ENCODE measurements around the gene ADARB2.

ADARB2 gene

GRCh38 chr10:1684991-1685390 is 52.3 kb downstream of the ADARB2 start:
- DNase-seq = no peak

GRCh38 chr10:1683649-1684048 is 53.7 kb downstream of the ADARB2 start:
- no peak for DNase-seq

GRCh38 chr10:1679821-1680650 is 57.3 kb downstream of the ADARB2 start:
- DNase-seq = no peak

DNA sequence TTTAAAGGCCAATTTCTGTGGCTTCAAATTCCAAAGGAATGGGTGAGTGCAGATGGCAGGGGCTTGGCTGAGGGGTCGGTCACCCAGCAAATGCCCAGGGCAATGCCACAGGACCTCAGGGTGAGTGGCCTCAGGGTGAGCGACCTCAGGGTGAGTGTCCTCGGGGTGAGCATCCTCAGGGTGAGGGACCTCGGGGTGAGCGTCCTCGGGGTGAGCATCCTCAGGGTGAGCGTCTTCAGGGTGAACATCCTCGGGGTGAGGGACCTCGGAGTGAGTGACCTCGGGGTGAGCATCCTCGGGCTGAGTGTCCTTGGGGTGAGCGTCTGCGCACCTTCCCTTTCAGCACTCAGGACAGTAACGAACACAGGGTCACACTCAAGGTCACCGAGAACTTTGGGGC is 59.2 kb downstream of the ADARB2 start:
- DNase-seq = no peak

DNA sequence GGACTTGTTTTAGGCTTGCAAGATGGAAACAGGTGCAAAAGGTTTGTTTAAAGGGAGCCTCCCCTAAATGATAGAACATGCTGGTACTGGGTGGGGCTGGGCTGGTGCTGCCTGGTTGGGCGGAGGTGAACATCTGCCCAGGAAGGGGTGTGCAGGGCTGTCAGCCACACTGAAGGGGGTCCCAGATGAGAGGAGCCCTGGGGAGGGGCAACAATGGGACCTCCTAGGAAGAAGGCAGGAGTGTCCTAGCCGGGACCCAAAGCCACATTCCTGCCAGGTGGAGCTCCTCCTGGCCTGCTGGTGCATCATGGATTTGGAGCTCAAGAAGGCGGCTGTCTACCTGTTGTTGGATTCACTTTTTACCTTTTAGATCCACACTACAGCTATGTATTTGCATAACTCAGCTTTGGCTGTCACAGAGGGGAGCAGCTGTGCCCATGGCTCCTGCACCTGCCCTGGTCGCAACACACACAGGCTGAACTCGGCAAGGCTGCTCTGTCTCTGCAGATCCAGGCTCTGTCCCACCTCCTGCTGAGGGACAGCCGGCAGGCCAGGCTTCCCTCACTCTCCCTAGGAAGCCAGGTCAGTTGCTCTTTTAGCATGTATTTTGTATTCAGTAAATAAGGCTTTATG is 59.9 kb downstream of the ADARB2 start:
- no peak for DNase-seq

DNA sequence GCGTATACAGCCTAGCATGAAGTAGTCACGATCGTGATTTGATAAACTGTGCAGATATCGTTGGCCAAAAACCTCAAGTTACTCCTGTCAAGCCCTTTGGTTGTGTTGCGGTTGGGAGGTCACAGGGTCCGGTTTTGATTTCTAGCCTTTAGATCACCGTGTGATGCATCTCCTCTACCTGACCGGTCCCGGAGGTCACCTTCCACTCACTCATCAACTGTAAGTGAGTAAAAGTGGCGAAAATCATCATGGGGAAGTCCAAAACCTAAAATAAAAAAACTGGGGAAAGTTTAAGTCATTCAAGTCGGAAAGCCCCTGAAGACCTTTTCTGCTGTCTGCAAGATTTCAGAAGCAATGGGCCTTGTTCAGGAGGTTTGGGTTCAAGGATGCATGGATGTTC is 62.8 kb downstream of the ADARB2 start:
- DNase-seq = no peak

DNA sequence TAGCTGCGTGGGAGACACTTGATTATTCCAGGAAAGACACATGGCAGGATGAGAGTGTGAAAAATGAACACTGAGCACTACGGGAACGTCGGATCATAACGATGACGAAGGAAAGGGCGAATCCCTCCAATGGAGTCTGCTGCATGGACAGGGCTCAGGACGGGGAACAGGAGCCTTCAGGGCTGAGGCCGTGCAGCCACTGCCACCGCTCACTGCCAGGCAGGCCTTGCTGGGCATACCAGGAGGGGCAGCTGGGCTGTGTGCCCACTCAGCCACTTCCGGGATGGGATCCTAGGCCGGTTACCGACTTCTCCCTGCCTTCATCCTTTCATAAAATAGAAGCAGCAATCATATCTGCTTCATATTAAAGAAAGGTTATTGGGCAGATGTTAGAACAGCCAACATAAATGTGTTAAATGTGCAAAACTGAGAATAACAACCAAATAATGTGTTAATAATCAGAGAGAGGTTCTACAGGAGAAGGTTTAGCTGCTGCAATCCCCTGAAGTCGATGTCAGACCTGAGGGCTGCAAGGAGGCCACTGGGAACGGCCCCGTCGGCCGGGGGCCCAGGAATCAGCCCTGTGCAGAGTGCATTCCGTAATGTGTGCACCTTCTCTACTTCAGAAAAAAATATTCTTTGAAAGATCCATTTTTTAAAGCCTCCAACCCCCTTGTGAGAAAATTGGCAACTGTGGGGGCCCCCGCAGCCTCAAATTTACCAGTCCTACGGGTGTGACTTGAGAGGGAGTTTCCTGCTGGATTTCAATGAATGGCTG is 63.6 kb downstream of the ADARB2 start:
- DNase-seq = no peak

- DNase-seq = no peak
Observed at GRCh38 chr10:1672001-1672781, 65.1 kb downstream of the ADARB2 start.

DNA sequence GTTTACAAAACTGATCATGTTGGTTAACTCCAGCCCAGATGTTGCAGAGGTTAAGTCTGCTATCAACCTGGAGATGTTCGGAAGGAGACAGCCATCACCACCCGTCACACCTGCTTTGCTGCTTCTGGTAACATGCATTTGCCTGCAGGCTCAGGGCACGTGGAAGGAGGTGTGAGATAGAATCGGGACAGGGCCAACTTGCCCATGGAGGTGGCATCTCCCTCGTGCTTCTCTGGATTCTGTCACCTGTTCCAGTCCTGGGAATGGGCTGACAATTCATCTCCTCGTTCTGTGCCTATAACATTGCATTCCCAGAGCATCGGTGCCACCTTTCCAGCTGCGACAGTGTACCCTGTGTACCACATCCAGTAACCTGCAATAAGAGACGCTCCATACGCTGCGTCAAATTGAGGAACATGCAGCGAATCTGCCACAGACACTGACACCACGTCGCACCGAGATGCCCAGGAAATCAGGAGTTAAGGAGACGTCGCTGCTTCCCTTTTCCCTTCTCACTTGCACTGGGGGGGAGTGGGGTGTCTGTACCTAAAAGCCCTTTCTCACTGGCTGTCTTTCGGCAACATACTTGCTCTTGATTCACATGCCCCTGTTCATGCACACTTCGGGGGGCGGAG is 65.8 kb downstream of the ADARB2 start:
- DNase-seq = no peak

DNA sequence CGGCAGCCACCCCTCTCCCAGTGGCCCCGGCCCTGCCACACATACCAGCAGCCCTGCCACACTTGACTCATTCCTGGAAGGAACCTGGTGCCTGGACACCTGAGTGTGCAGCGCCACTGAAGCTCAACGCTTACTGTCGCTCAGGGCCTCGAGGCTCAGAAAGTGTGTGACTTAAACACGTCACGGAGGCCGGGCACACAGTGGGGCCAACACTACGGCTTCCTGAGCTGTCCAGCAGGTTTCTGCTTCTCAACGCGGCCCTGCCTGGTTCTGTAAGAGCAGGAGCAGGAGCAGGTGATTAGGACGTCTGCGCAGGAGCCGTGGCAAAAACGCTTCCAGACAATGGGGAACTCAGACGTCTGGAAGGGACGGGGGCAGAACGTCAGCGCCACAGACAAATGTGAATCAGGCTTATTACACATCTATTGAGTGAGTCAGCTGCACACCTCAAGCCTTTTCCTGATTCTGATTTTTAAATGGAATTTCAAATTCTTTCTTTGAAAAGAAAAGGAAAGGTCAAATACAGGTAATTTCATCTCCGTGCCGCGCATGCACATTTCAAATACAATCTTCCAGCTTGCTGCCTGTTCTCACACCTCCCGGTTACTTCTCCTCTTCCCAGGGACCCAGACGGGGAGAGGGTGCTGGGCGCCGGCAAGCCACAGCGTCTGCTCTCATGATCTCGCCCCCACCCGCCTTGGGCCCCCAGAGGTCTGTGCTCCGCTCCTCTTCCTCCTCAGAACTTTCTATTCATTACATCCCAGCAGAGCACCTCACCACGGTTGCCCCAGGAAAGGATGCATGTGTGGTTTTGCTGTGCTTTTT is 66.6 kb downstream of the ADARB2 start:
- DNase-seq = no peak

- DNase-seq = no peak
Observed at GRCh38 chr10:1669433-1669832, 67.9 kb downstream of the ADARB2 start.

DNA sequence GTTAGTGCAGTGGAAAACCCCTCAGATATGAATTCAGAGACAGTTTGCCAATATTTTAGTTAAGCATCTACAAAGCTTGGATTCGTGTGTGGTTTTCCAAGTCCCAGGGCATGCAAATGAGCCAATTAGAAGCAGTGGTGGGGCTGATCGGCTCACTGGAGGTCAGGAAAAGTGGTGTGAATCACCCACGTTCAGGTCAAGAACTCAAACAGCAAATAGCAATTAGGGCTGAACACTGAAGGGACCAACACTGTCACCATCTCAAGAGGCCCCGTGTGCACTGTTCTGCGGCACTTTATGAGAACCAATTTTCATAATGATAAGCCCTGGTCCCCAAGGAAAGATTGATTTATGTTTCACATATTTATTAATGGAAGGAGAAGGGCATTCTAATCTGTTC is 68.9 kb downstream of the ADARB2 start:
- no peak for DNase-seq

DNA sequence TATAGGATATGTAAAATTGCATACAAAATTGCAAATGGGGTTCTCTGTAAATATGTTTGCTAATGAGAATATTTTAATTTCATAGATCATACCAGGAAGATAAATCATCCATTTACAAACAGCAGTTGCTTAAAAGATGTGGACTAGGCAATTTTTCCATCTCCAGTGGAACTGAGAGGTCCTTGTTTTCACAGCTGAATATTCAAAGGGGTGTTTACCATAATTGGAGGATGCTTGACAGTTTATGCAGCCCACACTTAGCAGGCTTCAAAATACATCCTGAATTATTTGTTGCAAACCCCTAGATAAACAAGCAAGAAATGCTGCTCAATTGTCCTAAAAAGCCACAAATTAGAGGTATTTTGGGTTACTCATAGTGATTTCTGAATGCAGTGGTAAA is 69.9 kb downstream of the ADARB2 start:
- no peak for DNase-seq

DNA sequence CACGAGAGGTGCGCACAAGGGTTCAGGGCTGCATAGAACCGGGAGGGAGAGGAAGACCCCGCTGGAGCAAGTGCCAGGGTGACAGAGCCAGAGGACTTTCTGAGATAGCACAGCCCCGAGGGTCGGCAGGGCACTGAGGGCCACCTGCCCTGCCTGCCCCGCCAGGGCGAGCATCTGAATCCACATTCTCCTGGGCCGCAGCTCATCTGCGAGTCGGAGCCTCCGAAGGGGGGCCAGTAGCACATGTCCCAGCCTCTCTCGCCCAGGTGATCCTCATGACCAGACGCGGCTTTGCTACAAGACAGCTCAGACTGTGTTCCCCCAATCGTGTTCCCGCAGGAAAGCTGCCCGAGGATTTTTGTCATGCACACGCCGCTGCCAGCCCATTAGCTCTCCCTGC is 71.2 kb downstream of the ADARB2 start:
- DNase-seq = no peak

GRCh38 chr10:1665681-1666080 is 71.6 kb downstream of the ADARB2 start:
- DNase-seq = no peak

- no peak for DNase-seq
Observed at GRCh38 chr10:1665021-1665661, 72.2 kb downstream of the ADARB2 start.

- DNase-seq = no peak
Observed at GRCh38 chr10:1664333-1664964, 72.9 kb downstream of the ADARB2 start.

GRCh38 chr10:1663226-1663625 is 74.1 kb downstream of the ADARB2 start:
- no peak for DNase-seq

- no peak for DNase-seq
Observed at GRCh38 chr10:1662438-1663025, 74.8 kb downstream of the ADARB2 start.

GRCh38 chr10:1661859-1662437 is 75.4 kb downstream of the ADARB2 start:
- DNase-seq = peak; percentile 47
